ENCODE measurements around the gene RAG2.

The RAG2 gene

DNA sequence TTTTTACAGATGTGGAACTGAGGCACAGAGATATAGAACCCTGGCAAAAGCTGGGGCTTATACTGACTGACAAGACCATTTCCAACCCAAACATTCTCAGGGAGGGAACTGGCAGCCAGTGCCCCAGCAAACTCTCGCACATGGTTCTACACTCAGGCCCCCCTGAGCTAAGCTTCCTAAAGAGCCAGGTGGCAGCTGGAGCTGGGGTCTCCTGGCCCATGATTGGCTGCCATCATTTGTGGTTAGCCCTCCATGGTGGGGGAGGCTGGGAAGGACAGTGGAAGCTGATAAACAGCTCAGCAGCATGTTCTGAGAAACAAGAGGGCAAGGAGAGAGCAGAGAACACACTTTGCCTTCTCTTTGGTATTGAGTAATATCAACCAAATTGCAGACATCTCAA lies 30.3 kb downstream of the RAG2 start, which contains the start of gene RAG1:
TSS of gene RAG1 (plus strand) at position 314 of the 400 bp plus-strand sequence. CDS start 5,298 bp downstream, outside the sequence.
- ChIA-PET POLR2A (no interaction called here), CTCF (interaction anchor here (6.3 to 9.8 kb wide), 2 partner anchors 135 to 181 kb away, joined by 74 to 284 read pairs; no protein-coding TSS in a partner anchor)
- Histone ChIP-seq H3K9me3 (ENCODE audit: control insufficient read depth, insufficient read depth, low read depth, low read length) (no peaks in the 10 kb centered on the region), H3K4me1 (ENCODE audit: control insufficient read depth, insufficient read depth, low read length) (no peaks in the 10 kb centered on the region), H3K36me3 (ENCODE audit: control insufficient read depth in 2 of 2, insufficient read depth in 1 of 2, low read length in 2 of 2) (no peaks in the 10 kb centered on the region), H3K4me3 (ENCODE audit: low read depth, low read length) (no peak within 1 kb of the TSS), H3K27ac (ENCODE audit: extremely low read depth, low read depth, low read length) (no peak within 1 kb of the TSS)
- TF ChIP-seq ZNF239 (tag by site-specific recombination; IDR thresholded peaks at IDR 0.05): no peak
- TF ChIP-seq ZNF391 (tag by site-specific recombination; IDR thresholded peaks at IDR 0.05; ENCODE audit: borderline replicate concordance, low read depth): no peak
- TF ChIP-seq HOXA7 (CRISPR knock-in tag; IDR thresholded peaks at IDR 0.05; ENCODE audit: borderline replicate concordance): no peak
- TF ChIP-seq ZNF555 (tag by site-specific recombination; conservative IDR thresholded peaks at IDR 0.05): no peak
- TF ChIP-seq GLI2 (tag by site-specific recombination; IDR thresholded peaks at IDR 0.05; ENCODE audit: borderline replicate concordance, low read depth): no peak
- TF ChIP-seq ZNF664 (tag by site-specific recombination; IDR thresholded peaks at IDR 0.05): no peak
- TF ChIP-seq GLI4 (tag by site-specific recombination; IDR thresholded peaks at IDR 0.05): no peak
- TF ChIP-seq ZFHX2 (tag by site-specific recombination; conservative IDR thresholded peaks at IDR 0.05): no peak
- no peak for TF ChIP-seq ZNF174 (tag by site-specific recombination; IDR thresholded peaks at IDR 0.05)
- no peak for TF ChIP-seq ZNF280C (tag by site-specific recombination; IDR thresholded peaks at IDR 0.05)
- TF ChIP-seq ZNF248 (tag by site-specific recombination; IDR thresholded peaks at IDR 0.05): no peak
- TF ChIP-seq, protein P1, sequence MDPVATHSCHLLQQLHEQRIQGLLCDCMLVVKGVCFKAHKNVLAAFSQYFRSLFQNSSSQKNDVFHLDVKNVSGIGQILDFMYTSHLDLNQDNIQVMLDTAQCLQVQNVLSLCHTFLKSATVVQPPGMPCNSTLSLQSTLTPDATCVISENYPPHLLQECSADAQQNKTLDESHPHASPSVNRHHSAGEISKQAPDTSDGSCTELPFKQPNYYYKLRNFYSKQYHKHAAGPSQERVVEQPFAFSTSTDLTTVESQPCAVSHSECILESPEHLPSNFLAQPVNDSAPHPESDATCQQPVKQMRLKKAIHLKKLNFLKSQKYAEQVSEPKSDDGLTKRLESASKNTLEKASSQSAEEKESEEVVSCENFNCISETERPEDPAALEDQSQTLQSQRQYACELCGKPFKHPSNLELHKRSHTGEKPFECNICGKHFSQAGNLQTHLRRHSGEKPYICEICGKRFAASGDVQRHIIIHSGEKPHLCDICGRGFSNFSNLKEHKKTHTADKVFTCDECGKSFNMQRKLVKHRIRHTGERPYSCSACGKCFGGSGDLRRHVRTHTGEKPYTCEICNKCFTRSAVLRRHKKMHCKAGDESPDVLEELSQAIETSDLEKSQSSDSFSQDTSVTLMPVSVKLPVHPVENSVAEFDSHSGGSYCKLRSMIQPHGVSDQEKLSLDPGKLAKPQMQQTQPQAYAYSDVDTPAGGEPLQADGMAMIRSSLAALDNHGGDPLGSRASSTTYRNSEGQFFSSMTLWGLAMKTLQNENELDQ (tag by site-specific recombination; IDR thresholded peaks at IDR 0.05; ENCODE audit: low read depth): no peak
- TF ChIP-seq, protein P2, sequence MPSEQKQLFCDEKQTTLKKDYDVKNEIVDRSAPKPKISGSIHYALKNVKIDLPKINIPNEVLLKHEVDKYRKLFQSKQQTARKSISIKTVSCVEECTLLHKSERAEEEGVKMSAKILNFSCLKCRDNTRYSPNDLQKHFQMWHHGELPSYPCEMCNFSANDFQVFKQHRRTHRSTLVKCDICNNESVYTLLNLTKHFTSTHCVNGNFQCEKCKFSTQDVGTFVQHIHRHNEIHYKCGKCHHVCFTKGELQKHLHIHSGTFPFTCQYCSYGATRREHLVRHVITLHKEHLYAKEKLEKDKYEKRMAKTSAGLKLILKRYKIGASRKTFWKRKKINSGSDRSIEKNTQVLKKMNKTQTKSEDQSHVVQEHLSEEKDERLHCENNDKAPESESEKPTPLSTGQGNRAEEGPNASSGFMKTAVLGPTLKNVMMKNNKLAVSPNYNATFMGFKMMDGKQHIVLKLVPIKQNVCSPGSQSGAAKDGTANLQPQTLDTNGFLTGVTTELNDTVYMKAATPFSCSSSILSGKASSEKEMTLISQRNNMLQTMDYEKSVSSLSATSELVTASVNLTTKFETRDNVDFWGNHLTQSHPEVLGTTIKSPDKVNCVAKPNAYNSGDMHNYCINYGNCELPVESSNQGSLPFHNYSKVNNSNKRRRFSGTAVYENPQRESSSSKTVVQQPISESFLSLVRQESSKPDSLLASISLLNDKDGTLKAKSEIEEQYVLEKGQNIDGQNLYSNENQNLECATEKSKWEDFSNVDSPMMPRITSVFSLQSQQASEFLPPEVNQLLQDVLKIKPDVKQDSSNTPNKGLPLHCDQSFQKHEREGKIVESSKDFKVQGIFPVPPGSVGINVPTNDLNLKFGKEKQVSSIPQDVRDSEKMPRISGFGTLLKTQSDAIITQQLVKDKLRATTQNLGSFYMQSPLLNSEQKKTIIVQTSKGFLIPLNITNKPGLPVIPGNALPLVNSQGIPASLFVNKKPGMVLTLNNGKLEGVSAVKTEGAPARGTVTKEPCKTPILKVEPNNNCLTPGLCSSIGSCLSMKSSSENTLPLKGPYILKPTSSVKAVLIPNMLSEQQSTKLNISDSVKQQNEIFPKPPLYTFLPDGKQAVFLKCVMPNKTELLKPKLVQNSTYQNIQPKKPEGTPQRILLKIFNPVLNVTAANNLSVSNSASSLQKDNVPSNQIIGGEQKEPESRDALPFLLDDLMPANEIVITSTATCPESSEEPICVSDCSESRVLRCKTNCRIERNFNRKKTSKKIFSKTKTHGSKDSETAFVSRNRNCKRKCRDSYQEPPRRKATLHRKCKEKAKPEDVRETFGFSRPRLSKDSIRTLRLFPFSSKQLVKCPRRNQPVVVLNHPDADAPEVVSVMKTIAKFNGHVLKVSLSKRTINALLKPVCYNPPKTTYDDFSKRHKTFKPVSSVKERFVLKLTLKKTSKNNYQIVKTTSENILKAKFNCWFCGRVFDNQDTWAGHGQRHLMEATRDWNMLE (tag by site-specific recombination; conservative IDR thresholded peaks at IDR 0.05; ENCODE audit: low read depth): no peak
- TF ChIP-seq ZBTB26 (tag by site-specific recombination; optimal IDR thresholded peaks at IDR 0.05): no peak
- TF ChIP-seq ZNF10 (tag by site-specific recombination; IDR thresholded peaks at IDR 0.05): no peak
- no peak for TF ChIP-seq ZNF16 (tag by site-specific recombination; IDR thresholded peaks at IDR 0.05; ENCODE audit: low read depth)
